B cell (primary cell): ENCODE results near the gene MOB2. TPM values are rescaled to one million over a fixed set of nuclear protein-coding genes. Genes with fewer than 3 reads are reported as not detected.

Experiments used
- ATAC-seq: fragments of 200-7000 bp; cut with Tn5 transposase; one replicate; pipeline ENCODE4 v1.10.0; 2021; ENCODE audit warnings: low read depth, mild to moderate bottlenecking, moderate number of reproducible peaks, moderate library complexity
- CTCF ChIA-PET: fragments of 350-600 bp; sonication (Branson Sonifier 250); formaldehyde crosslinking; loops from one replicate; lab custom pipeline; 2021; ENCODE audit warnings: antibody characterized with exemption, inconsistent platforms; lab: Charles Lee
- POLR2A ChIA-PET: fragments of 350-600 bp; sonication (Branson Sonifier 250); formaldehyde crosslinking; loops from one replicate; lab custom pipeline; 2021; ENCODE audit warnings: antibody characterized with exemption; lab: Charles Lee
- DNase-seq: peaks from one replicate; pipeline ENCODE4 v3.0.0; 2013
- H2AFZ ChIP-seq: 2 replicates; pipeline ENCODE4 v1.6.1; 2012; ENCODE audit warnings: mild to moderate bottlenecking, low read depth, low read length; ENCODE audit not compliant: insufficient read depth, poor library complexity, severe bottlenecking
- H3K27ac ChIP-seq, 2 donors: 1 replicate in 1 of 2; 2 replicates in 1 of 2; pipeline ENCODE4 v1.5.1; 2012 to 2013; ENCODE audit warnings: low read length in 2 of 2, mild to moderate bottlenecking in 2 of 2, moderate library complexity in 1 of 2
- H3K27me3 ChIP-seq, 4 experiments: fragments of 200-600 bp in 1 of 4; sonication (generic) in 1 of 4; replicated peaks in 1 of 4; 1 replicate in 2 of 4; 2 replicates in 2 of 4; pipeline versions ENCODE4 v1.6.1 to v1.7.0; 2013 to 2016; ENCODE audit warnings: low read length in 3 of 4, mild to moderate bottlenecking in 2 of 4, mixed read lengths in 1 of 4, moderate library complexity in 1 of 4; ENCODE audit not compliant: insufficient read depth in 4 of 4, control insufficient read depth in 3 of 4; ENCODE audit errors: control extremely low read depth in 1 of 4
- H3K36me3 ChIP-seq, 2 experiments: replicated peaks in 1 of 2; 1 replicate in 1 of 2; 2 replicates in 1 of 2; pipeline versions ENCODE4 v1.6.1 to v1.7.1; 2013; ENCODE audit warnings: low read length in 1 of 2; ENCODE audit not compliant: insufficient read depth in 2 of 2, control insufficient read depth in 1 of 2; ENCODE audit errors: control extremely low read depth in 1 of 2, extremely low read depth in 1 of 2
- H3K4me1 ChIP-seq, 2 donors: fragments of 200-600 bp in 1 of 2; sonication (generic) in 1 of 2; 1 replicate in 1 of 2; 2 replicates in 1 of 2; pipeline versions ENCODE4 v1.5.1 to v1.6.1; 2013 to 2017; ENCODE audit warnings: low read length in 2 of 2; ENCODE audit not compliant: control insufficient read depth in 2 of 2, insufficient read depth in 2 of 2
- H3K4me2 ChIP-seq: replicated peaks from 2 replicates; pipeline ENCODE3; 2012; ENCODE audit warnings: mild to moderate bottlenecking, low read depth, low read length; ENCODE audit not compliant: poor library complexity, severe bottlenecking
- H3K4me3 ChIP-seq, 5 experiments: fragments of 200-600 bp in 1 of 5; sonication (generic) in 1 of 5; 1 replicate in 3 of 5; 2 replicates in 2 of 5; pipeline versions ENCODE4 v1.5.1 to v1.7.0; 2011 to 2016; ENCODE audit warnings: low read length in 4 of 5, mild to moderate bottlenecking in 4 of 5, low read depth in 2 of 5, control low read depth in 1 of 5, moderate library complexity in 1 of 5; ENCODE audit not compliant: insufficient read depth in 1 of 5; ENCODE audit errors: control extremely low read depth in 1 of 5, extremely low read depth in 1 of 5
- H3K79me2 ChIP-seq: fragments of 200-600 bp; sonication (generic); one replicate; pipeline ENCODE4 v1.6.0; 2016; ENCODE audit warnings: low read length; ENCODE audit not compliant: control insufficient read depth, insufficient read depth
- H3K9ac ChIP-seq: fragments of 200-600 bp; sonication (generic); 2 replicates; pipeline ENCODE4 v1.6.1; 2017; ENCODE audit warnings: mild to moderate bottlenecking, low read length, moderate library complexity
- H3K9me3 ChIP-seq, 3 donors: one replicate each; pipeline versions ENCODE4 v1.6.1 to v1.7.1; 2013; ENCODE audit warnings: low read length in 2 of 3; ENCODE audit not compliant: control insufficient read depth in 2 of 3, insufficient read depth in 1 of 3; ENCODE audit errors: control extremely low read depth in 1 of 3
- H4K20me1 ChIP-seq: 2 replicates; pipeline ENCODE4 v1.6.0; 2012; ENCODE audit warnings: mild to moderate bottlenecking, low read length; ENCODE audit not compliant: insufficient read depth, control insufficient read depth, poor library complexity, severe bottlenecking
- H3K27ac Mint-ChIP-seq: one replicate; pipeline ENCODE4 v1.8.0; 2021; ENCODE audit warnings: mixed read lengths
- H3K27me3 Mint-ChIP-seq: one replicate; pipeline ENCODE4 v1.8.0; 2021; ENCODE audit warnings: mixed read lengths
- H3K4me1 Mint-ChIP-seq: one replicate; pipeline ENCODE4 v1.8.0; 2021; ENCODE audit warnings: mixed read lengths
- H3K4me3 Mint-ChIP-seq: one replicate; pipeline ENCODE4 v1.8.0; 2021; ENCODE audit warnings: mixed read lengths
- H3K9me3 Mint-ChIP-seq: one replicate; pipeline ENCODE4 v1.8.0; 2022; ENCODE audit warnings: mixed read lengths; ENCODE audit not compliant: insufficient read depth
- CTCF ChIP-seq: fragments of 200-600 bp; IDR thresholded peaks from one replicate; pipeline ENCODE4 v1.8.0; 2022; ENCODE audit warnings: antibody characterized with exemption, mild to moderate bottlenecking
- EZH2 ChIP-seq: IDR thresholded peaks from 2 replicates; pipeline ENCODE4 v1.6.1; 2012; ENCODE audit warnings: borderline replicate concordance, low read depth, mild to moderate bottlenecking, moderate library complexity, low read length; ENCODE audit not compliant: insufficient read depth, poor library complexity, severe bottlenecking
- WGBS: methylation state at CpG from one replicate; pipeline ENCODE4 v1.1.5; 2013; ENCODE audit warnings: missing lambda C conversion rate; ENCODE audit not compliant: insufficient coverage; 5-methylcytosine and 5-hydroxymethylcytosine counted together
- intact Hi-C: fragments of 100-400 bp; cut with micrococcal nuclease; formaldehyde crosslinking; loops from one replicate; pipeline ENCODE4 v1.10.0; 2022
- polyA plus RNA-seq: library from polyadenylated mRNA; depleted of rRNA; stranded (reverse); fragments of >200 nt; gene quantifications from 2 replicates; pipeline ENCODE4 v1.2.3, GENCODE V29; 2012
- total RNA-seq, 2 donors: library from RNA; stranded (reverse); fragments of 120-200 nt in 1 of 2; gene quantifications; 1 replicate in 1 of 2; 2 replicates in 1 of 2; pipeline versions ENCODE4 v1.2.3 to v1.2.4, GENCODE V29; 2013 to 2022

MOB2 gene
- total and polyA plus RNA-seq, 2 donors (not counting 1 experiment from before 2014, with no cell fraction given): 55.7 to 57.6 TPM

- no peaks in the 10 kb centered on the region for H3K36me3 ChIP-seq
- ATAC-seq (no peak), DNase-seq (no peak)
- Mint-ChIP-seq H3K27me3 (no peaks in the 10 kb centered on the region), H3K9me3 (no peaks in the 10 kb centered on the region), H3K27ac (no peak overlapping the region), H3K4me1 (no peaks in the 10 kb centered on the region), H3K4me3 (no peak overlapping the region)
- ChIA-PET CTCF (no interaction called here), POLR2A (no interaction called here)
- TF ChIP-seq EZH2 (no peak), CTCF (no peak)
- H3K79me2 ChIP-seq: no peaks in the 10 kb centered on the region
- H3K9me3 ChIP-seq: no peaks in the 10 kb centered on the region
- H3K27ac ChIP-seq: no peak overlapping the region
- no peaks in the 10 kb centered on the region for H4K20me1 ChIP-seq
- no peaks in the 10 kb centered on the region for H3K27me3 ChIP-seq
- H3K4me2 ChIP-seq: no peak overlapping the region
- H2AFZ ChIP-seq: no peak overlapping the region
- intact Hi-C loops: no loop called here
- H3K4me1 ChIP-seq: no peaks in the 10 kb centered on the region
- no peak overlapping the region for H3K4me3 ChIP-seq
- 88% methylated on average over 13 of the region's 13 CpGs for WGBS
- no peak overlapping the region for H3K9ac ChIP-seq
Observed at GRCh38 chr11:1457326-1457680, 29.3 kb downstream of the MOB2 start.

- CTCF ChIA-PET: no interaction called here
- TF ChIP-seq EZH2: no peak
- no peak for TF ChIP-seq CTCF
- H3K9me3 Mint-ChIP-seq: no peaks in the 10 kb centered on the region
- POLR2A ChIA-PET: no interaction called here
- H4K20me1 ChIP-seq: no peaks in the 10 kb centered on the region
- H3K27me3 ChIP-seq: no peaks in the 10 kb centered on the region
- H3K27me3 Mint-ChIP-seq: no peaks in the 10 kb centered on the region
- no peak overlapping the region for H3K4me3 ChIP-seq
- no peaks in the 10 kb centered on the region for H3K36me3 ChIP-seq
- WGBS: 91% methylated on average over 36 of the region's 44 CpGs
- no peaks in the 10 kb centered on the region for H3K4me1 ChIP-seq
- H2AFZ ChIP-seq: no peak overlapping the region
- no peak overlapping the region for H3K4me3 Mint-ChIP-seq
- no peak overlapping the region for H3K27ac ChIP-seq
- no peaks in the 10 kb centered on the region for H3K9me3 ChIP-seq
- H3K79me2 ChIP-seq: no peaks in the 10 kb centered on the region
- H3K9ac ChIP-seq: no peak overlapping the region
- no peak overlapping the region for H3K27ac Mint-ChIP-seq
- ATAC-seq (no peak), DNase-seq (no peak)
- no peaks in the 10 kb centered on the region for H3K4me1 Mint-ChIP-seq
- no peak overlapping the region for H3K4me2 ChIP-seq
- intact Hi-C loops: no loop called here
Observed at GRCh38 chr11:1456596-1457325, 29.8 kb downstream of the MOB2 start.
